HCT116 (cell line): ENCODE data around the gene SEC31A. TPM values are rescaled to one million over a fixed set of nuclear protein-coding genes. Genes with fewer than 3 reads are reported as not detected.

Source experiments
- ATAC-seq: fragments of 200-7000 bp; cut with Tn5 transposase; 2 replicates; pipeline ENCODE4 v1.9.1; 2020; ENCODE audit warnings: mild to moderate bottlenecking, moderate library complexity
- BruUV-seq: library from RNA; stranded (reverse); fragments of 400-500 nt; replicated peaks from 2 replicates; lab custom pipeline; 2021; lab: Mats Ljungman, UMichigan
- CTCF ChIA-PET: fragments of 300-600 bp; sonication (Branson Sonifier 250); formaldehyde crosslinking; loops from one replicate; lab custom pipeline; 2021; ENCODE audit warnings: antibody characterized with exemption; lab: Charles Lee
- POLR2A ChIA-PET: fragments of 300-600, 350-600 bp; sonication (Branson Sonifier 250); formaldehyde crosslinking; loops from one replicate; lab custom pipeline; 2021; ENCODE audit warnings: antibody characterized with exemption; lab: Charles Lee
- RAD21 ChIA-PET, 2 experiments: fragments of 300-600 bp; sonication (Branson Sonifier 250); formaldehyde crosslinking; loops; one replicate each; lab custom pipeline; 2023; ENCODE audit warnings: low total read pairs in 2 of 2; ENCODE audit not compliant: uncharacterized antibody in 2 of 2, unreplicated experiment in 2 of 2, low non-redundant PET in 1 of 2; lab: Charles Lee
- DNase-seq: peaks from one replicate; pipeline ENCODE4 v3.0.0-alpha.2; 2010; ENCODE audit warnings: low read depth, low spot score
- H2AFZ ChIP-seq: fragments of 200-600 bp; shearing (Covaris generic), sonication (generic); 2 replicates; pipeline ENCODE4 v1.6.1; 2017; ENCODE audit warnings: low read depth, mixed run types, mixed read lengths, antibody characterized with exemption, low read length; ENCODE audit not compliant: poor library complexity, severe bottlenecking
- H3K27ac ChIP-seq: 2 replicates; pipeline ENCODE4 v1.5.1; 2012; ENCODE audit warnings: low read depth, low read length
- H3K27me3 ChIP-seq: fragments of 200-600 bp; sonication (generic); 2 replicates; pipeline ENCODE4 v1.6.1; 2016; ENCODE audit warnings: mixed run types, low read length, mixed read lengths; ENCODE audit not compliant: insufficient read depth
- H3K36me3 ChIP-seq, 2 experiments: fragments of 200-500 bp in 1 of 2; fragments of 200-600 bp in 1 of 2; sonication (Bioruptor generic) in 1 of 2; sonication (generic) in 1 of 2; 2 replicates each; pipeline versions ENCODE4 v1.5.1 to v1.6.1; 2014 to 2016; ENCODE audit warnings: low read length in 2 of 2, inconsistent platforms in 1 of 2, mixed read lengths in 1 of 2, mixed run types in 1 of 2; ENCODE audit not compliant: insufficient read depth in 2 of 2, control insufficient read depth in 1 of 2
- H3K4me1 ChIP-seq, 2 experiments: fragments of 200-600 bp in 1 of 2; sonication (generic) in 1 of 2; 2 replicates each; pipeline versions ENCODE4 v1.5.1 to v1.6.1; 2012 to 2017; ENCODE audit warnings: low read length in 2 of 2, inconsistent platforms in 1 of 2, mild to moderate bottlenecking in 1 of 2, mixed read lengths in 1 of 2, mixed run types in 1 of 2, moderate library complexity in 1 of 2; ENCODE audit not compliant: insufficient read depth in 2 of 2, control insufficient read depth in 1 of 2
- H3K4me2 ChIP-seq: fragments of 200-600 bp; sonication (generic); 2 replicates; pipeline ENCODE4 v1.6.1; 2017; ENCODE audit warnings: mixed run types, low read length, mixed read lengths
- H3K4me3 ChIP-seq, 2 experiments: fragments of 200-600 bp in 1 of 2; sonication (generic) in 1 of 2; replicated peaks in 1 of 2; 2 replicates each; pipeline ENCODE4 v1.5.1; 2011 to 2016; ENCODE audit warnings: low read length in 2 of 2, control low read depth in 1 of 2, low read depth in 1 of 2, mild to moderate bottlenecking in 1 of 2, mixed read lengths in 1 of 2, mixed run types in 1 of 2
- H3K79me2 ChIP-seq: fragments of 200-600 bp; sonication (generic); 2 replicates; pipeline ENCODE4 v1.6.1; 2017; ENCODE audit warnings: mild to moderate bottlenecking, mixed run types, low read length, moderate library complexity, mixed read lengths; ENCODE audit not compliant: insufficient read depth
- H3K9ac ChIP-seq: fragments of 200-600 bp; sonication (generic); 2 replicates; pipeline ENCODE4 v1.6.1; 2016; ENCODE audit warnings: low read length, mixed read lengths
- H3K9me2 ChIP-seq: fragments of 200-600 bp; sonication (generic), shearing (Covaris generic); 2 replicates; pipeline ENCODE4 v1.6.1; 2017; ENCODE audit warnings: mixed run types, mild to moderate bottlenecking, moderate library complexity; ENCODE audit not compliant: insufficient read depth
- H3K9me3 ChIP-seq, 2 experiments: fragments of 200-500 bp in 1 of 2; fragments of 200-600 bp in 1 of 2; sonication (Bioruptor generic) in 1 of 2; sonication (generic) in 1 of 2; 2 replicates each; pipeline ENCODE4 v1.6.1; 2014 to 2017; ENCODE audit warnings: low read length in 2 of 2, mixed read lengths in 2 of 2, inconsistent platforms in 1 of 2, low read depth in 1 of 2, mild to moderate bottlenecking in 1 of 2, mixed run types in 1 of 2, moderate library complexity in 1 of 2; ENCODE audit not compliant: control insufficient read depth in 1 of 2, insufficient read depth in 1 of 2
- H4K20me1 ChIP-seq: fragments of 200-600 bp; sonication (generic), shearing (Covaris generic); 2 replicates; pipeline ENCODE4 v1.6.1; 2017; ENCODE audit warnings: mixed run types, mild to moderate bottlenecking, moderate library complexity; ENCODE audit not compliant: insufficient read depth
- EZH2 ChIP-seq: fragments of 200-600 bp; sonication (generic); IDR thresholded peaks from 2 replicates; pipeline ENCODE4 v1.6.1; 2017; ENCODE audit warnings: antibody characterized with exemption, mixed run types
- FOSL1 ChIP-seq: IDR thresholded peaks from 2 replicates; pipeline ENCODE4 v1.6.1; 2012; ENCODE audit warnings: low read depth
- POLR2A ChIP-seq: IDR thresholded peaks from 2 replicates; pipeline ENCODE4 v1.7.0; 2011; ENCODE audit warnings: borderline replicate concordance; ENCODE audit not compliant: insufficient read depth, insufficient read length; ENCODE audit errors: extremely low read depth
- REST ChIP-seq: IDR thresholded peaks from 2 replicates; pipeline ENCODE4 v1.6.1; 2012; ENCODE audit warnings: low read depth
- SIN3A ChIP-seq: IDR thresholded peaks from 2 replicates; pipeline ENCODE4 v1.6.1; 2012; ENCODE audit warnings: low read depth
- SP1 ChIP-seq: IDR thresholded peaks from 2 replicates; pipeline ENCODE4 v1.6.1; 2012; ENCODE audit warnings: low read depth
- YY1 ChIP-seq: IDR thresholded peaks from 2 replicates; pipeline ENCODE4 v1.6.1; 2011; ENCODE audit warnings: low read length, low read depth, moderate library complexity, mild to moderate bottlenecking; ENCODE audit not compliant: insufficient replicate concordance; ENCODE audit errors: extremely low read depth
- ZFX ChIP-seq: fragments of 450-650 bp; IDR thresholded peaks from 2 replicates; pipeline ENCODE4 v1.6.1; 2017
- intact Hi-C: fragments of 100-400 bp; cut with micrococcal nuclease; formaldehyde crosslinking; loops from 2 replicates; pipeline ENCODE4 v1.10.0; 2022
- total RNA-seq: library from RNA; stranded (reverse); gene quantifications from one replicate; pipeline ENCODE4 v1.2.1, GENCODE V29; 2021; ENCODE audit not compliant: unreplicated experiment
- TF ChIP-seq, protein P1 (sequence below): IDR thresholded peaks from 2 replicates; pipeline ENCODE4 v1.6.1; 2012
- TF ChIP-seq, protein P2 (sequence below), 3 experiments: fragments of 200-600 bp in 1 of 3; sonication (generic) in 1 of 3; IDR thresholded peaks in 2 of 3; conservative IDR thresholded peaks in 1 of 3; 2 replicates each; pipeline ENCODE4 v1.5.1; 2012 to 2017; ENCODE audit warnings: low read depth in 2 of 3, low read length in 2 of 3, antibody characterized with exemption in 1 of 3, borderline replicate concordance in 1 of 3, control low read depth in 1 of 3, mild to moderate bottlenecking in 1 of 3, mixed read lengths in 1 of 3, mixed run types in 1 of 3, moderate library complexity in 1 of 3; ENCODE audit not compliant: insufficient read depth in 1 of 3

Gene SEC31A
- total RNA-seq, 1 experiment from 2014 or later = 78.5 TPM

DNA sequence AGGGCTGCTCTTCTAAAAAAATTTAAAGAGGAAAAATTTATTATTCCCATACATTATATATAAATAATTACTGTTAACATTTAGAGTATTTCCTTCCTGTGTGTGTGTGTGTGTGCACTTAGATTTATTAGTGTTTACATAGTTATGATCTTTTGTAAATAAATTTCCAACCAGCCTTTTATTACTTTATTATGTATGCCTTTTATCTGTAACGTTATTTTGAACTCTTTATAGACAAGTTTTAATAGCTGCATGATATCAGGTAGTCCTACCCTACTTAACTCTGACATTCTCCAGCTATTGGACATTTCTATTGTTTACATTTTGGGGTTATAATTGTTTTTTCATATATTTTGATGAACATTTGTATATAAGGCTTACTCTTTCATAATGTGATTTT is 18.4 kb upstream of the SEC31A start:
- no peak overlapping the region for H3K27ac ChIP-seq
- no TSS peak for BruUV-seq
- RAD21 ChIA-PET = no interaction called here
- no peaks in the 10 kb centered on the region for H3K27me3 ChIP-seq
- POLR2A ChIA-PET = no interaction called here
- no peak for DNase-seq
- TF ChIP-seq POLR2A (no peak), FOSL1 (no peak), SIN3A (no peak), REST (no peak), EZH2 (no peak), SP1 (no peak), YY1 (no peak), ZFX (no peak)
- TF ChIP-seq, protein P1, sequence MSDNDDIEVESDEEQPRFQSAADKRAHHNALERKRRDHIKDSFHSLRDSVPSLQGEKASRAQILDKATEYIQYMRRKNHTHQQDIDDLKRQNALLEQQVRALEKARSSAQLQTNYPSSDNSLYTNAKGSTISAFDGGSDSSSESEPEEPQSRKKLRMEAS = no peak
- TF ChIP-seq, protein P2, sequence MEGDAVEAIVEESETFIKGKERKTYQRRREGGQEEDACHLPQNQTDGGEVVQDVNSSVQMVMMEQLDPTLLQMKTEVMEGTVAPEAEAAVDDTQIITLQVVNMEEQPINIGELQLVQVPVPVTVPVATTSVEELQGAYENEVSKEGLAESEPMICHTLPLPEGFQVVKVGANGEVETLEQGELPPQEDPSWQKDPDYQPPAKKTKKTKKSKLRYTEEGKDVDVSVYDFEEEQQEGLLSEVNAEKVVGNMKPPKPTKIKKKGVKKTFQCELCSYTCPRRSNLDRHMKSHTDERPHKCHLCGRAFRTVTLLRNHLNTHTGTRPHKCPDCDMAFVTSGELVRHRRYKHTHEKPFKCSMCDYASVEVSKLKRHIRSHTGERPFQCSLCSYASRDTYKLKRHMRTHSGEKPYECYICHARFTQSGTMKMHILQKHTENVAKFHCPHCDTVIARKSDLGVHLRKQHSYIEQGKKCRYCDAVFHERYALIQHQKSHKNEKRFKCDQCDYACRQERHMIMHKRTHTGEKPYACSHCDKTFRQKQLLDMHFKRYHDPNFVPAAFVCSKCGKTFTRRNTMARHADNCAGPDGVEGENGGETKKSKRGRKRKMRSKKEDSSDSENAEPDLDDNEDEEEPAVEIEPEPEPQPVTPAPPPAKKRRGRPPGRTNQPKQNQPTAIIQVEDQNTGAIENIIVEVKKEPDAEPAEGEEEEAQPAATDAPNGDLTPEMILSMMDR (IDR thresholded peaks at IDR 0.05 in 2 of 3, conservative IDR thresholded peaks at IDR 0.05 in 1 of 3; ENCODE audit: borderline replicate concordance in 1 of 3, insufficient read depth in 1 of 3, low read depth in 2 of 3, low read length in 2 of 3) = no peak
- ATAC-seq = no peak
- peaks cover 0 to 3% of the 10 kb centered on the region in 2 experiments; a peak in 1 of 4 replicates for H3K36me3 ChIP-seq
- H3K4me2 ChIP-seq = no peak overlapping the region
- no peaks in the 10 kb centered on the region for H3K9me2 ChIP-seq
- H3K9ac ChIP-seq = no peak overlapping the region
- H3K4me3 ChIP-seq = no peak overlapping the region
- no peaks in the 10 kb centered on the region for H3K9me3 ChIP-seq
- no peak overlapping the region for H2AFZ ChIP-seq
- intact Hi-C loops = no loop called here
- no peaks in the 10 kb centered on the region for H4K20me1 ChIP-seq
- H3K4me1 ChIP-seq = peaks cover 0 to 4% of the 10 kb centered on the region in 2 experiments; a peak in 1 of 4 replicates
- CTCF ChIA-PET = no interaction called here
- no peaks in the 10 kb centered on the region for H3K79me2 ChIP-seq
